ENCODE data around the gene TFB2M.

TFB2M gene

DNA sequence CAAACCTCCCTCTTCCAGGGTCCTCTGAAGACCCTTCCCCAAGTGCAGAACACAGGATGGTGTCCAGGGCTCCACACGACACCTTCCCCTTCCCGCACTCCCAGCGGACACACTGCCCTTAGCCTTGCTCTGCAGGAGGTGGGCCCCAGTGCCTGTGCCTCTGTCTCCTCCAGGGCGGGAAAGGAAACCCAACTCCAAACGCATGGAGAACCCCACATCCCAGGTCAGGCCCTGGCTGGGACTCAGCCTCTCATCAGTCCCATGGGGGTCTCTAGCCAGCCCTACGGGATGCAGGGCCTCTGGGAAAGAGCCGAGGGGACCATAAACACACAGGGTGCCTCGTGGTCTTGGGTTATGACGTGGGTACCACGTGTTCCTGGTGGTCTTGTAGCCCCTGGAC, 53.4 kb downstream of the TFB2M start:
- no peak for DNase-seq (ENCODE audit: low read depth)

DNA sequence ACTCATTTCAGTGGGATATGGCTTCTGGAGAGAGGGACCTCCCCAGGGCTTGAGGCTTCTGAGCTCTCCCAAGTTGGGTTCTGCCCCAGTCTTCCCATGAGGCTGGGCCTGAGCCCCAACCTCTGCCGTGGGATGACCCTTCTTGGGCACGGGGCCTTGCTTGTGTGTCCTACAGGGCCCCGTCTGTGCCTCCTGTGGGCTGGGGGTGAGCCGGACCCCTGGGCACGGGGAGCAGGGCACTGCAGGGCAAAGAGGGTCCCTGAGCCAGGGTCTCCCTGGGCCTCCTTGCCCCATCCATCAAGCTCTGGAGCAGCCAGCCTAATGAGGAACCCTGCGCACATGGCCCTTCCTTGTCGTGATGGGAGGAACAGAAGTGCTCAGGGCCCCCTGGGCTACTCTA, 53.8 kb downstream of the TFB2M start:
- DNase-seq (ENCODE audit: low read depth): no peak

DNA sequence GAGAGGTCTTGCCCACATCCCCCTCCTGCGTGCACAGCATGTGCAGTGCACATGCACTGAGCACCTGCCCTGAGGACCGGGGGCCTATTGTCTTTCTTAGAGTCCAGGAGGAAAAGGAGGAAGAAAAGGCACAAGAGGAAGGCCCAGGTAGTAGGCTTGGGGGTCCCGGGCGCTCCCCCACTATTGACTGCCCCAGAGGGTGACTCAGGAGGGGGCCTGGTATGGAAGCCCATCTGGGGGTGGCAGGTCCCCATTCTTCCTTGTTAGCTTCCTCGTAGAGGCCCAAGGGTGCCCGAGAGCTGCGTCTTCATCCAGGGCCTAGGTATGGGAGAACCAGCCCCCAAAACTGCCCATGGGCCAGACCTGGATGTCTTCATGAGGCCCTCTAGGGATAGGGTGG, 54.9 kb downstream of the TFB2M start:
- no peak for DNase-seq (ENCODE audit: low read depth)

DNA sequence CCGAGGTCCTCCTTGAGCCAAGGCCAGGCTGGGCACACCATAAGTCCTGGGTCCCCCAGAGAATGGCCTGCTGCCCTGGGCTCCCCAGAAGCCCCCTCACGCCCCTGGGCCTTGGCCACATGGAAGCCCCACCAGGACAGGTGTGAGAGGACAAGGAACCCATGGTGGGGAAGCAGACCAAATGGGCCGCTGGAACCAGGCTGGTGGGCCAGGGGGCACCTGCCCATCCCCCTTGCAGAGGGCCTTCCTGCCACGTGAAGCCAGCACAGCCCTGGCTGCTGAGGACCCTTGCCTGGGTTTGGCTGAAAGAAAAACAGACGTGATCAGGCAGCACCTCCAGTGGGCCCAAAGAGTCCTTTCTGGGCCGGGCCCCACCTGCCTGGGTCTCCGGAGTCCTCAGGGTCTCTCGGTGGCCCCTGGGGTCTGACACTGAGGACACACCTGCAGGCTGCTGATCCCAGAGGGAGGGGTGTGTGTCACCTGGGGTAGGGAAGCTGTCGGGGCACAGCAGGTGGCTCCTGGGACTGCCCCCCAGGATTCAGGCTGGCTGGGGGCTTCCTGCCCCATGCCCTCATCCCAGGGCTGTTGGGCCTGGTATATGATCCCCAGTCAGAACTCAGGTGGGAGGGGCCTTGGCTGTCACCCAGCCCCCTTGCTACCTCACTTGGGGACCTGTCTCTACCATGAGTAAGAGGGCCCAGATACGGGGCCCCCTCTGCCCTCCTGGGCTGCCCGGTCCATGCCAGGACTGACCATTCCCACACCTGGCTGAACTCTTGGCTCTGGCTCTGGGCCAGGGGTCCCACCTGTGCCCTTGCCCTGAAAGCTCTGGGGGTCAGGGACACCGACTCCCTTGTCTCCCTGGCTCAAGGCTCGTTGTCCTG, 55.7 kb downstream of the TFB2M start:
- DNase-seq (ENCODE audit: low read depth): no peak

DNA sequence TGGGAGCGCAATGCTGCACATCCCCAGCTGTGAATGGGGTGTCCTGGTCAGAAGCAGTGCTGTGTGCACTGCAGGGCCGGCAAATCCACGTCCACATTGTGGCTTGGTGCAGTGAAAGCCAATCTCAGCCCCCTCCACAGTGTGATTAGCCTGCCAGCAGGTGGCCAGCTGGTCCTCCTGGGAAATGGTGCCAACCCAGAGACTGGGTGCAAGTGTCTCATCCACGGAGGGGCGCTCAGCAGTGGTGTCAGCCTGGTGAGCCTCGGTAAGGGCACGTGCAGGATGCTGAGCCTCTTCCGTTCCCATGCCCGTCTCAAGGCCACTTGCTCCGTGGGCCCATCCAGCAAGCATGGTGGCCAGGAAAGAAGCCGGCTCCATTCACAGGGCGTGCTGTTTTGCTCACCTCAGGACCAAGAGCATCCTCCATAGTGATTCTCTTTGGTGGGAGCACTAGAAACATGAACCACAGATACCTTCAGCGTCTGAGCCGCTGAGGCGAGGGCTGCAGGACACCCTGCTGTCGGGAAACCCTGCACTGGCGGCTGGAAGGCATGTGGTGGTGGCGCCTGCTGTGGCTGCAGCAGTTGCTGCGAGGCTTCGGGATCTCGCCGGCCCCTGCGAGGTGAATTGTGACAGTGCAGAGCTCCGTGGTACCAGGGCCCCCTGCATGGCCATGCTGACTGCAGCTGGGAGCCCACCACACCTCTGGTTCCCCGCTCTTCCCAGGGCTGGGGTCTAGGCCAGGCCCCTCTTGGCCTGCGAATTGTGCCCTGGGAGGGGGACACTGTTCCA, 57.0 kb downstream of the TFB2M start:
- DNase-seq (ENCODE audit: low read depth): no peak

DNA sequence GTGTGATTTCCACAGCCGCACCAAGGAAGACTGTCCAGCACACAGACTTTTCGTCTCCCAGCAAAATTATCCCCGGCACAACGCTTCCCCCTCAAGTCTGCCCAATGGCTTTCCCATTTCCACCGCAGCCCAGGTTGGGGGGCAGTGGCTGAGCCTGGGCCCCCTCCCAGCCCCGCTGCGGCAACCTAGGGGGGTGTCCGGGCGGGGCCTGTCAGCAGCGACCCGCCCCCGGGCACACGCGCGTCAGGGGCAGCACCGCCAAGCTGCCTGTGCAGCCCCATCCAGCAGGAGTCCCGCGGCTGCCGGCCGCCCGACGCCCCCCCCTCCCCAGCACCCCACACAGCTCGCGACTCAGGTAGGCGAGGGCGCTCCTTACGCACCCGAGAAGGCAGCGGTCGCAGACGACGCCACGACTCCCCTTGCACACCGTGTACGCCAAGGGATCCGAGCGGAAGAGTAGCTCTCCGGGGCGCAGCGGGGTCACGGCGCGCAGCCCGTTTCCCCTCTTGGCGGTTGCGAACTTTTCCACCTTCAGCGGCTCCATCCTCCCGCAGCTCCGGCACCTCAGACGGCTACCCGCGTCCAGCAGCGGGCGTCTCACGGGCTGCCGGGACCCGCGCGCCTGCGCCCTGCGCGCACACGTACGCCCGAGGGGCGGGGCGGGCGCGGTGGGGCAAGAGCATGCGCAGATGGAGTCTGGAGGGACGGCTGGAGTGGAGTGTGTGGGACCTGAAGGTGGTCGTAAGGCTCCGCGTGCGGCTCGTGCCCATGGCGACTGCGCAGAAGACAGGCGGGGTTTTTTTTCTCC, 59.2 kb downstream of the TFB2M start, which contains the start of gene SMYD3:
Gene SMYD3 (minus strand): TSS at position 606 of the 808 bp plus-strand sequence.
- peak; percentile 42 for DNase-seq (ENCODE audit: low read depth)

DNA sequence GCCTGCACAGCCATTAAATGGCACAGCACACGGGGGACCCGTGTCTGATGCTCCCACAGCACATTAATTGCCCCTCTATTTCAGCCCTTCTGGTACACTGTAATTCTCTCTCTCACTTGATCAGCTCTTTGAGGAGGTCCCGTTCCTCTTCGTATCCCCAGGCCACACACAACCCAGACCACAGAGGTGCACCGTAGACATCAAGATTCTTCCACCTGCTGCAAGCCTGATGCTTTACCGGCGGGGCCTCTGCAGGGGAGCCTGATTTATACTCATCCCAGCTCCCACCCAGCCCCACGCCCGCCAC, 59.7 kb downstream of the TFB2M start:
- DNase-seq (ENCODE audit: low read depth): no peak

DNA sequence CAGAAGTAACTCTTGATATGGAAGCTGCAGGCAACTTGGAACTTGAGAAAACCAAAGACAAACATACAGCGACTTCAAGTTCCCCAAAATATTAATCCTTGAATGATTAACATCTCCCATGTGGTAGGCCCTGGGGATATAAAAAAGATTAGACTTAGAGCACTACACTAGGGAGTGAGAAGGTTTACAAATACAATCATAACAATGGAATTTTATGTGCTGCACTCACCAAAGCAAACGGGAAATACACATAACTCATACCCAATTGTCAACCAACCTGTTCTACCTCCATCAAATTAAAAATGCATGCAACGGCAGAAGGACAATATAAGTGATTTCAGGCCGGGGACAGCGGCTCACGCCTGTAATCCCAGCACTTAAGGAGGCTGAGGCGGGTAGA, 62.7 kb downstream of the TFB2M start:
- no peak for DNase-seq (ENCODE audit: low read depth)

DNA sequence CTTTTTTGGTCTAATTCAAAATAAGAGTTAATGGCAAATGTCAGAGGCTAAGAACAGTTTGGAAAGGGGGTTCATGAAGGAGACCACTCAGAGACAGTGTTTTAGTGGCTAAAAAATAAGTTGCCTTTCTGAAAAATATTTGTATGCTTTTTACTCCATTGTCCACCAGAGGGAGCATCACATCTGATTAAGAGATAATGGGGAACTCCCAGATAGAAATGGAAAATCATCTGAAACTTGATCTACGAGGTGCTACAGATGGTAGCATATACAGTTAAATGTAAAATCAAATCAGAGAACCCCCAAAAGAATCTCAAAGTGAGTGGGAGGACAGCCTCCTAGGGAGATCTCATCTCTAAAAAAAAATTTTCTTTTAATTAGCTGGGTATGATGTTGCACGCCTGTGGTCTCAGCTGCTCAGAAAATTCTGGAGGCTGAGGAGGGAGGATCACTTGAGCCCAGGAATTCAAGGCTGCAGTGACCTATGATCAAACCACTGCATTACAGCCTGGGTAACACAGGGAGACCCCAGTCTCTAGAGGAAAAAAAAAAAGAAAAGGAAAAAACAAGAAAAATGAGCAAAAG, 68.6 kb downstream of the TFB2M start:
- no peak for DNase-seq (ENCODE audit: low read depth)

DNA sequence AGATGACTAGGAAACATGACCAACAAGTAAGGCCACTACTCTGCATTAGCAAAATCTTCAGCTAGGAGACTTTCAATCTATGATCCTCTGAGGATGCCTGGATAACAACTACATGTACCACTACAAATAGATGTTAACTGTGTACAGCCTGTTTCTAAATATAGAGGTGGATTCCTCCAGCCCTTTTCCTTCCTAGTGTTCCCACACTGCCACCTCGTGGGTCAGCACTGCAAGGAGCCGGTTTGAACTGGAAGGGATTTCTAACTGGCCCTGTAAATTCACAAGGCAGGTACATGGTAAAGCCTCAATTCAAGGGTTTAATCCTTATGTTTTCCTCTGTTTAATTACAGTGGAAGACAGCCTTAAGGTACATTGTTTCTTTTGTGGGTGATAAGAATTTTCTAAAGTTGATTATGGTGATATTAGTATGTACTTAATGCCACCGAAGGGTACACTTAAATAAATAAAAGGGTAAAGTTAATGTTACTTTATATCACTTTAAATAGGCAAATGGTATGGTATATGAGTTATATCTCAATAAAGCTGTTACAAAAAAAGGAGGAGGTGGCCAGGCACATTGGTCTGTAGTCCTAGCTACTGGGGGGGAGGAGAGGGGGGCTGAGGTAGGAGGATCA, 73.3 kb downstream of the TFB2M start:
- no peak for DNase-seq (ENCODE audit: low read depth)

DNA sequence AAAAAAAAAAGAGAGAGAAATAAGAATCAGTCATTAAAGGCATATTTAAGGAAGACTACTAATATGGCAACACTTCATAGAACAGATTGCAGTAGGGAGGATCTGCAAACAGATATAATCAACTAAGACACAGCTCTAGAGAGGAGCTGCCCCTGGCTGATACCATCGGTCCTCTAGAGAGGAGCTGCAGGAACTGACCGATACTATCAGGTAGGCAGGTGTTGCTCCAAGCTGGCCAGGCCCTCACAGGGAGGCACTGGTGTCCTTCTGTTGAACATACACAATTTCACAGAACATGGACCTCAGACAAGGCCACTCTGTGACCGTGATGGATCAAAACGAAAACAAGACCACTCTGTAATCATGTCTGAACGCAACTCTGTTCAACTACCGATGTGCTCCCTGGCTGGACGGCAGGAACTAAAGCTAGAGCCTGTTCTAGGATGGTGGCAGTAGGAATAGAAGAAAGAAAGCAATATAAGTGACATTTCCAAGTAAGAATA, 74.5 kb downstream of the TFB2M start:
- no peak for DNase-seq (ENCODE audit: low read depth)

Data from stimulated activated CD8-positive, alpha-beta memory T cell treated with anti-CD3 and anti-CD28 coated beads, Interleukin-15, amount 100 ng/mL, for 1 hour (primary cell).